Measurements from ENCODE around the gene ACAA1. TPM values are rescaled to one million over a fixed set of nuclear protein-coding genes. Genes with fewer than 3 reads are reported as not detected.

The ACAA1 gene
- total and polyA plus RNA-seq, 2 of the 4 experiments (the other 2 are of a cell fraction), result 30.8 to 62.4 TPM

GRCh38 chr3:38108649-38109579 is 28.0 kb downstream of the ACAA1 start (continued):
- no peak for TF ChIP-seq CEBPB (IDR thresholded peaks at IDR 0.05; ENCODE audit: low read depth, low read length)

- no peak overlapping the region for H4K91ac ChIP-seq (ENCODE audit: insufficient read depth, low read depth, low read length)
- BruUV-seq (replicated peaks), result no TSS peak
- ChIA-PET CTCF (no interaction called here), POLR2A (ENCODE audit: unreplicated experiment) (no interaction called here)
- peaks cover 11% of the 10 kb centered on the region for H3K27me3 ChIP-seq (ENCODE audit: control insufficient read depth, insufficient read depth, low read length)
- H3K9ac ChIP-seq (ENCODE audit: low read depth, low read length), result no peak overlapping the region
- ATAC-seq (ENCODE audit: low read depth) (no peak), DNase-seq (no peak)
- H3K36me3 ChIP-seq (ENCODE audit: control insufficient read depth, insufficient read depth, low read length), result no peaks in the 10 kb centered on the region
- dilution Hi-C loops (cut with HindIII; ENCODE audit: low sequenced_read_pairs, unreplicated experiment), result no loop called here
- H2BK5ac ChIP-seq (ENCODE audit: low read depth, low read length, poor library complexity, severe bottlenecking), result no peak overlapping the region
- H4K8ac ChIP-seq (ENCODE audit: low read depth in 2 of 2, low read length in 2 of 2), result no peak overlapping the region
- no peak overlapping the region for H4K5ac ChIP-seq (ENCODE audit: low read depth, low read length)
- H3K4me1 ChIP-seq (ENCODE audit: control insufficient read depth, insufficient read depth, low read length), result no peaks in the 10 kb centered on the region
- H2BK20ac ChIP-seq (ENCODE audit: low read depth, low read length), result no peak overlapping the region
- H3K27ac ChIP-seq (ENCODE audit: insufficient read depth, low read length), result no peak overlapping the region
- in situ Hi-C loops (cut with MboI; ENCODE audit: low sequenced_read_pairs), result no loop called here
- intact Hi-C loops (cut with micrococcal nuclease), result no loop called here
- no peak overlapping the region for H2BK15ac ChIP-seq (ENCODE audit: low read depth, low read length)
- no peaks in the 10 kb centered on the region for H3K9me3 ChIP-seq (ENCODE audit: control insufficient read depth, insufficient read depth, low read length)
- no peaks in the 10 kb centered on the region for H3K9me1 ChIP-seq (ENCODE audit: insufficient read depth, low read length)
- H4K20me1 ChIP-seq (ENCODE audit: insufficient read depth, low read length), result no peaks in the 10 kb centered on the region
- H3K79me1 ChIP-seq (ENCODE audit: low read depth in 1 of 2, low read length in 2 of 2), result no peaks in the 10 kb centered on the region
- H3K56ac ChIP-seq (ENCODE audit: extremely low read depth, insufficient read depth, low read length), result no peak overlapping the region
- WGBS, 2 experiments (ENCODE audit: extremely low coverage in 2 of 2, insufficient read length in 1 of 2), result 71% methylated on average over 4 of the region's 7 CpGs; no CpG with 5 or more reads in 1 of the 2 experiments
- H3K23ac ChIP-seq (ENCODE audit: low read depth, low read length), result no peak overlapping the region
- H3K18ac ChIP-seq (ENCODE audit: low read depth, low read length), result no peak overlapping the region
- no peak overlapping the region for H3K4ac ChIP-seq (ENCODE audit: low read depth, low read length)
- no peak overlapping the region for H2BK120ac ChIP-seq (ENCODE audit: low read depth, low read length)
- H2AK9ac ChIP-seq (replicated peaks; ENCODE audit: low read depth, low read length, poor library complexity), result no peak overlapping the region
- H2AFZ ChIP-seq (replicated peaks; ENCODE audit: low read length, poor library complexity), result no peak overlapping the region
- H2AK5ac ChIP-seq (ENCODE audit: low read depth, low read length), result no peak overlapping the region
- H3K14ac ChIP-seq (replicated peaks; ENCODE audit: low read depth, low read length), result no peak overlapping the region
- no peak overlapping the region for H3K4me2 ChIP-seq (ENCODE audit: low read depth, low read length)
- no peak overlapping the region for H3K4me3 ChIP-seq (ENCODE audit: insufficient read depth, low read depth, low read length)
- TF ChIP-seq USF2 (IDR thresholded peaks at IDR 0.05; ENCODE audit: low read depth, low read length), result no peak
- no peak for TF ChIP-seq RCOR1 (IDR thresholded peaks at IDR 0.05; ENCODE audit: insufficient replicate concordance, low read length)
- no peak for TF ChIP-seq CHD1 (IDR thresholded peaks at IDR 0.05; ENCODE audit: low read depth, low read length)
- no peak for TF ChIP-seq BHLHE40 (IDR thresholded peaks at IDR 0.05; ENCODE audit: low read depth, low read length)
- TF ChIP-seq MAFK (IDR thresholded peaks at IDR 0.05; ENCODE audit: low read depth, low read length), result no peak
- TF ChIP-seq RAD21 (IDR thresholded peaks at IDR 0.05; ENCODE audit: low read length), result no peak
- no peak for TF ChIP-seq ELK1 (IDR thresholded peaks at IDR 0.05; ENCODE audit: borderline replicate concordance, low read depth, low read length)
- no peak for TF ChIP-seq MXI1 (IDR thresholded peaks at IDR 0.05; ENCODE audit: borderline replicate concordance, low read depth, low read length)
- TF ChIP-seq RFX5 (IDR thresholded peaks at IDR 0.05; ENCODE audit: low read depth, low read length), result no peak
- TF ChIP-seq CTCF (conservative IDR thresholded peaks at IDR 0.05; ENCODE audit: low read depth, low read length), result no peak
These were observed 28.8 kb downstream of the ACAA1 start for GRCh38 chr3:38107911-38108648.
